Heart left ventricle (tissue), 16 donors: Measurements from ENCODE around the gene ABHD5. TPM values are rescaled to one million over a fixed set of nuclear protein-coding genes. Genes with fewer than 3 reads are reported as not detected.
A peak's percentile ranks its signal among the peaks of the same experiment; 100 is the strongest.

Experiments
- ATAC-seq, 4 donors: fragments of 200-7000 bp; cut with Tn5 transposase; one replicate each; pipeline ENCODE4 v1.9.1; 2020 to 2022; ENCODE audit warnings: moderate library complexity in 4 of 4, mild to moderate bottlenecking in 3 of 4, moderate number of reproducible peaks in 1 of 4
- DNase-seq, 5 donors: peaks; one replicate each; pipeline ENCODE4 v3.0.0-alpha.2; 2020
- H3K27ac ChIP-seq, 12 donors: fragments of 200-600 bp; sonication (generic) in 4 of 12; one replicate each; pipeline versions ENCODE4 v1.5.0 to v1.8.0; 2016 to 2022; ENCODE audit warnings: mild to moderate bottlenecking in 2 of 12
- H3K27me3 ChIP-seq, 9 donors: fragments of 200-600 bp; sonication (generic) in 2 of 9; one replicate each; pipeline versions ENCODE4 v1.5.1 to v1.8.0; 2016 to 2022; ENCODE audit warnings: mild to moderate bottlenecking in 3 of 9
- H3K36me3 ChIP-seq, 9 donors: fragments of 200-600 bp; sonication (generic) in 2 of 9; one replicate each; pipeline versions ENCODE4 v1.5.0 to v1.8.0; 2018 to 2022; ENCODE audit warnings: mild to moderate bottlenecking in 2 of 9
- H3K4me1 ChIP-seq, 12 donors: fragments of 200-600 bp; sonication (generic) in 4 of 12; one replicate each; pipeline versions ENCODE4 v1.5.0 to v1.8.0; 2016 to 2022; ENCODE audit warnings: mild to moderate bottlenecking in 3 of 12
- H3K4me3 ChIP-seq, 12 donors: fragments of 200-600 bp; sonication (generic) in 4 of 12; one replicate each; pipeline versions ENCODE4 v1.5.0 to v1.8.0; 2017 to 2022; ENCODE audit warnings: mild to moderate bottlenecking in 9 of 12, moderate library complexity in 4 of 12
- H3K9me3 ChIP-seq, 12 donors: fragments of 200-600 bp; sonication (generic) in 4 of 12; one replicate each; pipeline versions ENCODE4 v1.5.0 to v1.8.0; 2016 to 2022; ENCODE audit warnings: mild to moderate bottlenecking in 1 of 12
- POLR2A ChIP-seq, 2 donors: fragments of 450-650 bp; IDR thresholded peaks; one replicate each; pipeline ENCODE4 v1.6.1; 2017; ENCODE audit warnings: antibody characterized with exemption in 2 of 2, mild to moderate bottlenecking in 2 of 2, moderate library complexity in 2 of 2
- WGBS, 4 donors: extraction: QIAGEN DNeasy Blood & Tissue Kit in 2 of 4; methylation state at CpG; one replicate each; pipeline versions ENCODE4 v1.1.5 to v1.1.7; 2013 to 2018; 5-methylcytosine and 5-hydroxymethylcytosine counted together
- intact Hi-C, 10 donors: fragments of 100-400 bp; cut with DNase I; formaldehyde crosslinking; loops; one replicate each; pipeline versions ENCODE4 v1.11.1 to v1.14.2; 2022
- polyA plus RNA-seq, 2 donors: library from polyadenylated mRNA; stranded (reverse); fragments of 200-250 nt; gene quantifications; one replicate each; pipeline ENCODE4 v1.2.3, GENCODE V29; 2013
- total RNA-seq, 9 donors: library from RNA; depleted of rRNA in 2 of 9; stranded (reverse); fragments of >200 nt in 2 of 9; fragmentation: NEBNext Ultra II Directional in 3 of 9; extraction: Animal tissue kit (Norgen Biotek cat#: 25700) in 3 of 9; gene quantifications; one replicate each; pipeline versions ENCODE4 v1.1.0 to v1.2.4, GENCODE V29; 2016 to 2023
- TF ChIP-seq, protein P1 (sequence below), 12 donors: fragments of 200-600 bp; sonication (generic) in 4 of 12; IDR thresholded peaks; one replicate each; pipeline versions ENCODE4 v1.5.0 to v1.8.0; 2018 to 2022; ENCODE audit warnings: antibody characterized with exemption in 12 of 12, mild to moderate bottlenecking in 5 of 12
- donor health status: ischemic (EF 13 %, LVEDD 7.1; RV severe dilation, severe dysfunction).
- donor health status: healthy with polysubstance abuse.
- donor health status: DM: no; HTN: yes; CAD: no.
- donor health status: DM: no; HTN: no; CAD: no.
- donor health status: ischemic (EF 25% LVEDD 6.9; RV normal size, moderate dysfunction).
- donor health status: ischemic (EF 25% LVEDD 5.7; RV mildly dilated, moderate dysfunction).
- donor health status: healthy.
- donor health status: DM: yes; HTN: yes; CAD: no.
- donor health status: ischemic (EF 35%, LVEDD 5.7; RV mildly dilated, moderate dysfunction).
- donor health status: nonischemic (EF 11% LVEDD 7.7; RV severe dilation, severe dysfunction).
- donor health status: DM: yes; HTN: yes; CAD: no.
- donor health status: PGD.
- donor health status: ischemic (EF 29% LVEDD 5.4; RV normal size, mild dysfunction).
- donor health status: nonischemic (EF 23%, LVEDD 6.1; RV moderate dilation, normal function).

Gene ABHD5
- total and polyA plus RNA-seq, 11 donors: 8.5 to 103 (median 26.7) TPM

DNA sequence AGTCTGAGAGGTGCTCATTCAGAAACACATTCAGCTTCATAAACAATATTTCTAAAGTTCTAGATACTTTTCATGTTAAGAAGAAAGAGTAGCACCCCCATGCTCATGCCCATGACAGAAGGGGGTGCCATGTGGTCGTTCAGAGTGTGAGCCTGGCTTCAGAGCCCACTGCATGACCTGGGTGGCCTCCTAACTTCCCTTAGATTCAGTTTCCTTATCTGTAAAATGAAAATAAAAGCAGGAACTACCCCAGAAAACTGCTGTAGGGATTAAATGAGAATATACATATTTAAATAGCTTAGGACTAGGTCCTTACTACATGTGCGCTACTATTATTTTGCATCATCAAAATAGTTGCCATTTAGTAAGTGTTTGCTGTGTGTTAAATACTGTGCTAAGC lies 69.2 kb downstream of the ABHD5 start:
- peaks cover 0 to 19% (median 14%) of the 10 kb centered on the region in 12 donors for H3K4me1 ChIP-seq
- TF ChIP-seq, protein P1, sequence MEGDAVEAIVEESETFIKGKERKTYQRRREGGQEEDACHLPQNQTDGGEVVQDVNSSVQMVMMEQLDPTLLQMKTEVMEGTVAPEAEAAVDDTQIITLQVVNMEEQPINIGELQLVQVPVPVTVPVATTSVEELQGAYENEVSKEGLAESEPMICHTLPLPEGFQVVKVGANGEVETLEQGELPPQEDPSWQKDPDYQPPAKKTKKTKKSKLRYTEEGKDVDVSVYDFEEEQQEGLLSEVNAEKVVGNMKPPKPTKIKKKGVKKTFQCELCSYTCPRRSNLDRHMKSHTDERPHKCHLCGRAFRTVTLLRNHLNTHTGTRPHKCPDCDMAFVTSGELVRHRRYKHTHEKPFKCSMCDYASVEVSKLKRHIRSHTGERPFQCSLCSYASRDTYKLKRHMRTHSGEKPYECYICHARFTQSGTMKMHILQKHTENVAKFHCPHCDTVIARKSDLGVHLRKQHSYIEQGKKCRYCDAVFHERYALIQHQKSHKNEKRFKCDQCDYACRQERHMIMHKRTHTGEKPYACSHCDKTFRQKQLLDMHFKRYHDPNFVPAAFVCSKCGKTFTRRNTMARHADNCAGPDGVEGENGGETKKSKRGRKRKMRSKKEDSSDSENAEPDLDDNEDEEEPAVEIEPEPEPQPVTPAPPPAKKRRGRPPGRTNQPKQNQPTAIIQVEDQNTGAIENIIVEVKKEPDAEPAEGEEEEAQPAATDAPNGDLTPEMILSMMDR (IDR thresholded peaks at IDR 0.05): no peak
- no peak for TF ChIP-seq POLR2A (IDR thresholded peaks at IDR 0.05)
- ATAC-seq (no peak), DNase-seq (no peak)
- H3K36me3 ChIP-seq: no peaks in the 10 kb centered on the region
- no peak overlapping the region for H3K4me3 ChIP-seq
- 59 to 74% (median 72%) methylated on average over 2 of the region's 2 CpGs for WGBS, 4 donors
- intact Hi-C loops: loop anchor here in 5 of 10 donors (5.0 to 10.0 kb wide), 3 partner anchors 68 to 435 kb away; partner anchors contain the start of gene ABHD5 (in 1 of the 5)
- no peaks in the 10 kb centered on the region for H3K9me3 ChIP-seq
- peak overlapping the region in 6 of 12 donors; percentile 55 to 78 (median 66) for H3K27ac ChIP-seq
- no peaks in the 10 kb centered on the region for H3K27me3 ChIP-seq

- no peak for ATAC-seq
- H3K27me3 ChIP-seq: no peaks in the 10 kb centered on the region
- 96 to 98% (median 98%) methylated on average over 4 of the region's 4 CpGs for WGBS, 4 donors
These were observed 70.2 kb downstream of the ABHD5 start for GRCh38 chr3:43760938-43761337.

GRCh38 chr3:43762451-43762850 lies 71.7 kb downstream of the ABHD5 start:
- DNase-seq: no peak
- TF ChIP-seq, protein P1 (IDR thresholded peaks at IDR 0.05): no peak
- no peak for TF ChIP-seq POLR2A (IDR thresholded peaks at IDR 0.05)
- Histone ChIP-seq H3K27me3 (no peaks in the 10 kb centered on the region), H3K4me1 (peaks cover 0 to 26% (median 14%) of the 10 kb centered on the region in 12 donors), H3K27ac (no peak overlapping the region), H3K9me3 (no peaks in the 10 kb centered on the region), H3K36me3 (no peaks in the 10 kb centered on the region), H3K4me3 (no peak overlapping the region)
- 74 to 79% (median 75%) methylated on average over 6 of the region's 6 CpGs for WGBS, 4 donors
- ATAC-seq: no peak
- intact Hi-C loops: loop anchor here in 4 of 10 donors (10.0 kb wide), 2 partner anchors 218 to 432 kb away; no protein-coding TSS in a partner anchor

More at GRCh38 chr3:43760938-43761337, 70.2 kb downstream of the ABHD5 start:
- Histone ChIP-seq H3K9me3 (no peaks in the 10 kb centered on the region), H3K27ac (no peak overlapping the region), H3K4me1 (peaks cover 0 to 19% (median 14%) of the 10 kb centered on the region in 12 donors), H3K4me3 (no peak overlapping the region), H3K36me3 (no peaks in the 10 kb centered on the region)
- intact Hi-C loops: loop anchor here in 4 of 10 donors (10.0 kb wide), 2 partner anchors 216 to 434 kb away; no protein-coding TSS in a partner anchor
- TF ChIP-seq, protein P1 (IDR thresholded peaks at IDR 0.05): no peak
- TF ChIP-seq POLR2A (IDR thresholded peaks at IDR 0.05): no peak
- DNase-seq: no peak

GRCh38 chr3:43764056-43764455 lies 73.3 kb downstream of the ABHD5 start:
- 77 to 92% (median 84%) methylated on average over 2 of the region's 2 CpGs for WGBS, 4 donors
- H3K36me3 ChIP-seq: no peaks in the 10 kb centered on the region

More at GRCh38 chr3:43764056-43764455, 73.3 kb downstream of the ABHD5 start:
- Histone ChIP-seq H3K9me3 (no peaks in the 10 kb centered on the region), H3K27me3 (no peaks in the 10 kb centered on the region), H3K27ac (no peak overlapping the region), H3K4me3 (no peak overlapping the region), H3K4me1 (peaks cover 0 to 32% (median 18%) of the 10 kb centered on the region in 12 donors)
- DNase-seq: no peak
- intact Hi-C loops: loop anchor here in 4 of 10 donors (10.0 kb wide), 2 partner anchors 219 to 431 kb away; no protein-coding TSS in a partner anchor
- TF ChIP-seq, protein P1 (IDR thresholded peaks at IDR 0.05): no peak
- no peak for TF ChIP-seq POLR2A (IDR thresholded peaks at IDR 0.05)
- ATAC-seq: no peak
